Thyroid gland (tissue), 4 donors: ENCODE data around the gene NDUFV3. TPM values are rescaled to one million over a fixed set of nuclear protein-coding genes. Genes with fewer than 3 reads are reported as not detected.

Source experiments
- DNase-seq, 2 donors: peaks; one replicate each; pipeline ENCODE4 v3.0.0-alpha.2; 2019
- H3K27ac ChIP-seq, 3 donors: fragments of 200-600 bp; sonication (generic); 1 replicate in 2 of 3; 2 replicates in 1 of 3; pipeline ENCODE4 v1.5.1; 2016 to 2019; ENCODE audit warnings: mild to moderate bottlenecking in 1 of 3, moderate library complexity in 1 of 3
- H3K27me3 ChIP-seq: fragments of 200-600 bp; sonication (generic); one replicate; pipeline ENCODE4 v1.5.1; 2019
- H3K36me3 ChIP-seq, 2 donors: fragments of 200-600 bp; sonication (generic); one replicate each; pipeline ENCODE4 v1.5.1; 2016 to 2019
- H3K4me1 ChIP-seq, 2 donors: fragments of 200-600 bp; sonication (generic); one replicate each; pipeline ENCODE4 v1.5.1; 2017 to 2019
- H3K4me3 ChIP-seq, 3 donors: fragments of 200-600 bp; sonication (generic); replicated peaks in 1 of 3; 1 replicate in 2 of 3; 2 replicates in 1 of 3; pipeline ENCODE4 v1.5.1; 2016; ENCODE audit warnings: mild to moderate bottlenecking in 1 of 3
- H3K9me3 ChIP-seq: fragments of 200-600 bp; sonication (generic); one replicate; pipeline ENCODE4 v1.5.1; 2017
- POLR2A ChIP-seq, 2 donors: fragments of 450-650 bp; IDR thresholded peaks; one replicate each; pipeline ENCODE4 v1.6.1; 2017; ENCODE audit warnings: antibody characterized with exemption in 2 of 2, mild to moderate bottlenecking in 2 of 2, moderate library complexity in 1 of 2
- WGBS, 2 donors: methylation state at CpG; one replicate each; pipeline ENCODE4 v1.1.5; 2017; 5-methylcytosine and 5-hydroxymethylcytosine counted together
- intact Hi-C: fragments of 100-400 bp; cut with DNase I; formaldehyde crosslinking; loops from one replicate; pipeline ENCODE4 v1.15.1; 2023
- total RNA-seq, 4 donors: library from RNA; depleted of rRNA; stranded (reverse); fragments of >200 nt; gene quantifications; one replicate each; pipeline ENCODE4 v1.2.3, GENCODE V29; 2016
- TF ChIP-seq, protein P1 (sequence below), 6 experiments: fragments of 200-600 bp in 3 of 6; fragments of 450-650 bp in 3 of 6; sonication (generic) in 3 of 6; IDR thresholded peaks; one replicate each; pipeline ENCODE4 v1.5.1; 2016 to 2019; ENCODE audit warnings: antibody characterized with exemption in 6 of 6, mild to moderate bottlenecking in 2 of 6, inconsistent platforms in 1 of 6, moderate library complexity in 1 of 6

Gene NDUFV3
- total RNA-seq, 4 donors from 2014 or later = 51.9 to 61.8 (median 55.2) TPM

DNA sequence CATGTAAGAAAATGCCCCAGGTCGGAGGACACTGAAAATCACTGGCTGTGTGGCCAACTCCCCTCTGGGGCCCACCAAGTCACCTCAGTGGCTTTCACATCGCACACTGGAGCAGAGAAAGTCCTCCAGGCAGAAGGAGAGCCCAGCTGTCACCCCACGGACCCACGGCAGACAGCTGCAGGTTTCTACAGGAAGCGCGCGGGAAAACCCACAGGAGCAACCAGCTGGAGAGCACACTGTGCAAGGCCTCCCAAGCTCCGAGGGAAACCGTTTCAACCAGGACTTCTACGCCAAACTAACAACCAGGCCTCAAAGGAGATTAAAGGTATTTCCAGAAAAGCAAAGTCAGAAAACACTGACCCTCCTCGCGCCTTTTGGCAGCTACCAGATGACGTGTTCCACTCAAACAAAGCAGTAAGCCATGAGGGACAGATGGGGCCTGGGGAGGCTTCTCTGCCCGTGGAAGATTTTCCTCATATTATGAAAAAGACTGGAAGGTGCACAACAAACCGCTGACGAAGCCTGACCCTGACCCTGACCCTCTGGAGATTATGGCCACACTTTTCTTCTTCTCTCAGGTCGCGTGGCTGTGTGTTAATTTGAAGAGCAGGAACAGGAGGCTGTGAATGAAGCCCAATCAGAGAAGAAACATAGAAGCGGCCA lies 34.8 kb upstream of the NDUFV3 start:
- intact Hi-C loops = no loop called here
- TF ChIP-seq, protein P1, sequence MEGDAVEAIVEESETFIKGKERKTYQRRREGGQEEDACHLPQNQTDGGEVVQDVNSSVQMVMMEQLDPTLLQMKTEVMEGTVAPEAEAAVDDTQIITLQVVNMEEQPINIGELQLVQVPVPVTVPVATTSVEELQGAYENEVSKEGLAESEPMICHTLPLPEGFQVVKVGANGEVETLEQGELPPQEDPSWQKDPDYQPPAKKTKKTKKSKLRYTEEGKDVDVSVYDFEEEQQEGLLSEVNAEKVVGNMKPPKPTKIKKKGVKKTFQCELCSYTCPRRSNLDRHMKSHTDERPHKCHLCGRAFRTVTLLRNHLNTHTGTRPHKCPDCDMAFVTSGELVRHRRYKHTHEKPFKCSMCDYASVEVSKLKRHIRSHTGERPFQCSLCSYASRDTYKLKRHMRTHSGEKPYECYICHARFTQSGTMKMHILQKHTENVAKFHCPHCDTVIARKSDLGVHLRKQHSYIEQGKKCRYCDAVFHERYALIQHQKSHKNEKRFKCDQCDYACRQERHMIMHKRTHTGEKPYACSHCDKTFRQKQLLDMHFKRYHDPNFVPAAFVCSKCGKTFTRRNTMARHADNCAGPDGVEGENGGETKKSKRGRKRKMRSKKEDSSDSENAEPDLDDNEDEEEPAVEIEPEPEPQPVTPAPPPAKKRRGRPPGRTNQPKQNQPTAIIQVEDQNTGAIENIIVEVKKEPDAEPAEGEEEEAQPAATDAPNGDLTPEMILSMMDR (IDR thresholded peaks at IDR 0.05) = no peak
- no peak for TF ChIP-seq POLR2A (IDR thresholded peaks at IDR 0.05)
- Histone ChIP-seq H3K4me1 (peaks cover 16 to 17% of the 10 kb centered on the region in 2 donors), H3K27ac (no peak overlapping the region), H3K36me3 (peaks cover 29 to 36% of the 10 kb centered on the region in 2 donors), H3K4me3 (no peak overlapping the region), H3K27me3 (no peaks in the 10 kb centered on the region), H3K9me3 (no peaks in the 10 kb centered on the region)
- 90 to 93% methylated on average over 19 of the region's 19 CpGs for WGBS, 2 donors
- DNase-seq = no peak

DNA sequence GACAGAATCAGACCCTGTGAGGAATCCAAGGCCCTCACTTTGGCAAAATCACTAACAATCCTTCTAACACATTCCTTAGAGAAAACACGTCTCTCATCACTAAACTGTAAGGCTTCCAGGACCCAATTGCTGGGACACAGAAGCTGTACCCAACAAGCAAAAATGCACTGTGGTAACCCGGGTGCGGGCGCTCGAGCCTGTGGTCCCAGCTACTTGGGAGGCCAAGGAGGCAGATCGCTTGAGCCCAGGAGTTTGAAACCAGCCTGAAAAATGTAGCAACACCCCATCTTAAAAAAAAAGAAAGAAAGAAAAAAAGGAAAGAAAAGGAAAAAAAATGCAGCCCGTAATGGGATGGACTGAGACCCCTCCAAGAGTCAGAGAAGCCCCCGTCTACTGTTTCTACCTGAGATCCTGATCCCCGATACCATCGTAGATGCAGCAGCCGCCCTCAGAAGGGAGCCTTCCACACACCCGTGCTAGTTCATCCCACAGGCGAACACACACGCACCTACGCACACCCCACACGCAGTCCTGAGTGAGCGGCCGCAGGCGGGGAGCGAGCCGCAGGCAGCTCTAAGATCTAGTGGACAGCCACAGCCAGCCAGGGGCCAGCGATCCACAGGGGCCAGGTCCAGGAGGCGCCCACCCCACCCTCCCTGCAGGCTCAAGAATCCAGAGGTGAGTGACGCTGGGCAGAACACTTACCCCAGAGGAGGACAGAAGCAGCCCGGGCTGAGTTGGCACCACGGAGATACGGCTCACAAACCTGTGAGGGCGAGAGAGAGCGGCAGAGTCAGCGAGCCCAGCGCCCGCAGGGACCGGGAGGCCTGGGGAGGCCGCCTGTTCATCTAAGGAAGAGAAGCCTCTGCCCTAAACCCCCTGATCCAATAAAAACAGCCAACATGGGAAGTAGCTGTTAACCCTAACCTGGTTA lies 33.9 kb upstream of the NDUFV3 start:
- peaks cover 20 to 32% of the 10 kb centered on the region in 2 donors for H3K36me3 ChIP-seq
- intact Hi-C loops = no loop called here
- H3K27me3 ChIP-seq = no peaks in the 10 kb centered on the region
- WGBS, 2 donors = 94 to 95% methylated on average over 33 to 34 of the region's 34 CpGs
- no peak overlapping the region for H3K4me3 ChIP-seq
- H3K4me1 ChIP-seq = peaks cover 16 to 17% of the 10 kb centered on the region in 2 donors
- no peak for DNase-seq
- TF ChIP-seq, protein P1 (IDR thresholded peaks at IDR 0.05) = no peak
- TF ChIP-seq POLR2A (IDR thresholded peaks at IDR 0.05) = no peak
- no peaks in the 10 kb centered on the region for H3K9me3 ChIP-seq
- no peak overlapping the region for H3K27ac ChIP-seq

DNA sequence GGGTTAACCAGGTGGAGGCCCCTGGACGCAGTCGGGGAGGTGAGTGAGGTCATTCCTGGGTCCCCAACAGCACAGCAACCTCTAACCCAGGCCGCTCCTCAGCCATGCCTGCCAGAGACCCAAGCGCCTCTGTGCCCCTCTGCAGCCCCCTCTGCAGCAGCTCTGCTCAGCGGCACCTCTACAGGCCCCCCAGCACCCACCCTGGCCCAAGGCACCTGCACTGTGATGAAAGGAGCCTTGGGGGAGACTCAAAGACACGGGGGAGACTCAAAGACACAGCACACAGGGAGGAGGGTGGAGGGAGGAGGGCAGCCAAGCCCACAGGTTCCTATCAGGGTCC lies 33.2 kb upstream of the NDUFV3 start:
- H3K27me3 ChIP-seq = no peaks in the 10 kb centered on the region

DNA sequence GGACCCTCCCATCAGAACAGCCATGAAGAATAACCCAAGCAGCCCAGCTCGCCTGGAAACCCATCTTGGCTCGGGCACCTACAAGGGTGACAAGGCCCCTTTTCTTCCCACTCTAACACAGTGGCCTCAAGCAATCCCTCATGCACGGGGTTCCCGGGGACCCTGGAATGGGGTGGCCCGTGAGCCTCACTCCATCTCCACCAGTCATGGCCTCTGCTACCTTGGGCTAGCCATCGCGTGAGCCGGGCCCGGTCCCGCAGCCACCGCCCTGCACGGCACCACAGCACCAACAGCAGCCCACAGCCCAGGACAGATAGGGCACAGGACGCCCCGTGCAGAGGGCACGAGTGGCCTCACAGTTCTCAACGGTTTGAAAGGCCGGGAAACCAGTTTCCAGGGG lies 32.8 kb upstream of the NDUFV3 start:
- Histone ChIP-seq H3K36me3 (peaks cover 17 to 24% of the 10 kb centered on the region in 2 donors), H3K9me3 (no peaks in the 10 kb centered on the region), H3K27ac (no peak overlapping the region), H3K27me3 (no peaks in the 10 kb centered on the region), H3K4me3 (no peak overlapping the region), H3K4me1 (peaks cover 13 to 14% of the 10 kb centered on the region in 2 donors)
- TF ChIP-seq, protein P1 (IDR thresholded peaks at IDR 0.05) = no peak
- no peak for TF ChIP-seq POLR2A (IDR thresholded peaks at IDR 0.05)
- DNase-seq = no peak
- intact Hi-C loops = no loop called here
- WGBS, 2 donors = 91 to 98% methylated on average over 9 to 17 of the region's 17 CpGs

More for the DNA sequence above, 33.2 kb upstream of the NDUFV3 start:
- Histone ChIP-seq H3K27ac (no peak overlapping the region), H3K9me3 (no peaks in the 10 kb centered on the region), H3K4me3 (no peak overlapping the region), H3K36me3 (peaks cover 17 to 26% of the 10 kb centered on the region in 2 donors), H3K4me1 (peaks cover 14 to 15% of the 10 kb centered on the region in 2 donors)
- TF ChIP-seq, protein P1 (IDR thresholded peaks at IDR 0.05) = no peak
- TF ChIP-seq POLR2A (IDR thresholded peaks at IDR 0.05) = no peak
- WGBS, 2 donors = 93 to 94% methylated on average over 2 to 6 of the region's 6 CpGs
- DNase-seq = no peak
- intact Hi-C loops = no loop called here
